Kidney (tissue), 14 donors: ENCODE measurements around the gene SLC35G6. TPM values are rescaled to one million over a fixed set of nuclear protein-coding genes. Genes with fewer than 3 reads are reported as not detected.

Source experiments
- DNase-seq, 5 donors: peaks; one replicate each; pipeline ENCODE4 v3.0.0-alpha.2; 2013 to 2020
- FAIRE-seq: peaks from 2 replicates; lab custom pipeline; 2012; peaks lifted over from hg19 to GRCh38; lab: Jason Lieb, UNC
- H3K27ac ChIP-seq, 2 donors: one replicate each; pipeline ENCODE4 v1.7.0; 2013; ENCODE audit warnings: low read depth in 2 of 2, low read length in 2 of 2, inconsistent platforms in 1 of 2
- H3K27me3 ChIP-seq: one replicate; pipeline ENCODE4 v1.7.1; 2013; ENCODE audit warnings: low read length, inconsistent platforms; ENCODE audit not compliant: control insufficient read depth, insufficient read depth
- H3K36me3 ChIP-seq, 3 donors: one replicate each; pipeline versions ENCODE4 v1.7.0 to v1.7.1; 2013; ENCODE audit warnings: low read length in 3 of 3, control low read depth in 1 of 3, inconsistent platforms in 1 of 3; ENCODE audit not compliant: insufficient read depth in 3 of 3, control insufficient read depth in 2 of 3
- H3K4me1 ChIP-seq, 3 donors: one replicate each; pipeline versions ENCODE4 v1.7.0 to v1.7.1; 2013; ENCODE audit warnings: low read length in 3 of 3, inconsistent platforms in 1 of 3, low read depth in 1 of 3; ENCODE audit not compliant: control insufficient read depth in 2 of 3, insufficient read depth in 2 of 3
- H3K4me3 ChIP-seq, 3 donors: one replicate each; pipeline versions ENCODE4 v1.7.0 to v1.8.1; 2013; ENCODE audit warnings: low read length in 3 of 3, control low read depth in 1 of 3, inconsistent platforms in 1 of 3
- H3K9ac ChIP-seq, 3 donors: one replicate each; pipeline versions ENCODE4 v1.7.0 to v1.7.1; 2013; ENCODE audit warnings: low read length in 3 of 3, control low read depth in 1 of 3, inconsistent platforms in 1 of 3
- H3K9me3 ChIP-seq, 3 donors: one replicate each; pipeline versions ENCODE4 v1.7.0 to v1.7.1; 2013; ENCODE audit warnings: low read length in 3 of 3, control low read depth in 1 of 3, inconsistent platforms in 1 of 3; ENCODE audit not compliant: control insufficient read depth in 2 of 3, insufficient read depth in 1 of 3
- intact Hi-C: fragments of 100-400 bp; cut with DNase I; formaldehyde crosslinking; loops from one replicate; pipeline ENCODE4 v1.11.1; 2022
- polyA plus RNA-seq: library from polyadenylated mRNA; stranded (reverse); fragments of 350-450 nt; fragmentation: Illumina TruSeq; extraction: RNeasy Lipid Tissue Mini Kit (QIAGEN cat#74804); gene quantifications from one replicate; pipeline ENCODE4 v1.2.3, GENCODE V29; 2014; ENCODE audit warnings: low read depth, low replicate concordance; ENCODE audit not compliant: insufficient read depth
- total RNA-seq: library from RNA; stranded (reverse); fragmentation: NEBNext Ultra II Directional; extraction: Animal tissue kit (Norgen Biotek cat#: 25700); gene quantifications from one replicate; pipeline ENCODE4 v1.2.1, GENCODE V29; 2021
- TF ChIP-seq, protein P1 (sequence below): IDR thresholded peaks from 3 replicates; pipeline ENCODE4 v1.5.1; 2012; ENCODE audit warnings: mild to moderate bottlenecking, moderate library complexity, borderline replicate concordance; ENCODE audit not compliant: insufficient read depth; ENCODE audit errors: extremely low read depth
- donor health status: control.
- donor health status: control.
- donor health status: control.
- donor health status: control.
- donor health status: control.
- donor health status: DM: yes; HTN: yes; CAD: no.
- donor health status: Normal renal cell carcinoma (clear cell type).

SLC35G6 gene
- total and polyA plus RNA-seq, 2 donors from 2014 or later: not detected

DNA sequence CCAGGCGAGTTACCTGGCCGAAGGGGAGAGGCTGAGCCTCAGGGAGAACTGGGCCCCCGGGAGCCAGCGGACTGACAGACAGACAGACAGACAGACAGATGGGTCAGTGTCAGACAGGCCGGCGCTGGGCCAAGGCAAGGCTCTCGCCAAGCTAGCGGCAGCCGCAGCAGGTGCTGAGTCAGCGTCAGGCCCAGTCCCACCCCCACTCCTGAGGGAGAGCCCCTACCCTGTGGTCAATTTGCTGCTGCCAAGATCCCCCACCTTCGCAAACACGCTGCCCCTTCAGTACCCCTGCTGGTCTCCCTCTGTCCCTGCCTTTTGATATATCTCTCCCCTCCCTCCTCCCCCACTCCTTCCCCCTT lies 40.4 kb upstream of the SLC35G6 start:
- intact Hi-C loops: no loop called here
- FAIRE-seq (no peak), DNase-seq (peak; percentile 55 to 85 (median 66))
- Histone ChIP-seq H3K4me1 (peaks cover 0 to 23% (median 7%) of the 10 kb centered on the region in 3 donors), H3K4me3 (peak overlapping the region in 1 of 3 donors; percentile 49), H3K9ac (peak overlapping the region in 1 of 3 donors; percentile 75), H3K27ac (no peak overlapping the region), H3K9me3 (no peaks in the 10 kb centered on the region), H3K27me3 (peaks cover 7% of the 10 kb centered on the region), H3K36me3 (no peaks in the 10 kb centered on the region)
- TF ChIP-seq, protein P1, sequence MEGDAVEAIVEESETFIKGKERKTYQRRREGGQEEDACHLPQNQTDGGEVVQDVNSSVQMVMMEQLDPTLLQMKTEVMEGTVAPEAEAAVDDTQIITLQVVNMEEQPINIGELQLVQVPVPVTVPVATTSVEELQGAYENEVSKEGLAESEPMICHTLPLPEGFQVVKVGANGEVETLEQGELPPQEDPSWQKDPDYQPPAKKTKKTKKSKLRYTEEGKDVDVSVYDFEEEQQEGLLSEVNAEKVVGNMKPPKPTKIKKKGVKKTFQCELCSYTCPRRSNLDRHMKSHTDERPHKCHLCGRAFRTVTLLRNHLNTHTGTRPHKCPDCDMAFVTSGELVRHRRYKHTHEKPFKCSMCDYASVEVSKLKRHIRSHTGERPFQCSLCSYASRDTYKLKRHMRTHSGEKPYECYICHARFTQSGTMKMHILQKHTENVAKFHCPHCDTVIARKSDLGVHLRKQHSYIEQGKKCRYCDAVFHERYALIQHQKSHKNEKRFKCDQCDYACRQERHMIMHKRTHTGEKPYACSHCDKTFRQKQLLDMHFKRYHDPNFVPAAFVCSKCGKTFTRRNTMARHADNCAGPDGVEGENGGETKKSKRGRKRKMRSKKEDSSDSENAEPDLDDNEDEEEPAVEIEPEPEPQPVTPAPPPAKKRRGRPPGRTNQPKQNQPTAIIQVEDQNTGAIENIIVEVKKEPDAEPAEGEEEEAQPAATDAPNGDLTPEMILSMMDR: no peak

DNA sequence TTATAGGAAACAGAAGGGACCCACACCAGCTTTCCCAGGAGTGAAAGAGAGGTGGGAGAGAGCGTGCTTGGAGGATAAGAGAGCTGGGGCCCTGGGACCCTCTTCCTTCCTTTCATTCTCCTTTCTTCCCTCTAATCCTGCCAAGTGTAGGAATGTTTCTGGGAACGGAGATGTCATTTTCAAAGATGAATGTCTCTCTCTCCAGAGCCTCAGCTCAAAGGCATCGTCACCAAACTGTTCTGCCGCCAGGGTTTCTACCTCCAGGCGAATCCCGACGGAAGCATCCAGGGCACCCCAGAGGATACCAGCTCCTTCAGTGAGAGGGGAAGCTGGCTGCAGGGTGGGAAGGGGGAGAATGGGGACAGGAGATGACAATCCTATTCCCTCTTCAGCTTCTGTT lies 40.0 kb upstream of the SLC35G6 start:
- Histone ChIP-seq H3K4me1 (peaks cover 0 to 20% (median 7%) of the 10 kb centered on the region in 3 donors), H3K4me3 (no peak overlapping the region), H3K9ac (no peak overlapping the region), H3K9me3 (no peaks in the 10 kb centered on the region), H3K36me3 (no peaks in the 10 kb centered on the region), H3K27ac (no peak overlapping the region), H3K27me3 (peaks cover 9% of the 10 kb centered on the region)
- intact Hi-C loops: no loop called here
- FAIRE-seq (no peak), DNase-seq (peak in 1 of 5 donors; percentile 24)
- TF ChIP-seq, protein P1: no peak

DNA sequence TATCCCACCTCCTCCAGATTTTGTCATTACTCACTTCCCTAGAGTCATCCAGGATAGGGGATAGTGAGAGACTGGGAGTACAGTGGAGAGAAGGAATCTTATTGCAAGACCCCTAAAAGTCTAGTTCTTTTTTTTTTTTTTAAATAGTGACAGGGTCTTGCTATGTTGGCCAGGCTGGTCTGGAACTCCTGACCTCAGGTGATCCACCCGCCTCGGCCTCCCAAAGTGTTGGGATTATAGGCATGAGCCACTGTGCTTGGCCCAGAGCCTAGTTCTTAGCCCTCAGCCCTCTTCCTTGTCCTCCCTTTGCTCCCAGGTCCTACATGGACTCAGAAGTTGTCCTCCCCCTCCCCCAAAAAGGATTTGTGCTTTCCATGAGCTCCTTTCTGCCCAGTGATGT lies 39.1 kb upstream of the SLC35G6 start:
- TF ChIP-seq, protein P1: no peak
- no peak overlapping the region for H3K4me3 ChIP-seq
- peak in 1 of 5 donors; percentile 25 for DNase-seq
- peaks cover 0 to 18% (median 7%) of the 10 kb centered on the region in 3 donors for H3K4me1 ChIP-seq
- H3K36me3 ChIP-seq: no peaks in the 10 kb centered on the region
- peaks cover 11% of the 10 kb centered on the region for H3K27me3 ChIP-seq
- no peak for FAIRE-seq
- H3K27ac ChIP-seq: no peak overlapping the region
- H3K9me3 ChIP-seq: no peaks in the 10 kb centered on the region
- intact Hi-C loops: no loop called here
- H3K9ac ChIP-seq: no peak overlapping the region
